Gastroesophageal sphincter (tissue), 4 donors: ENCODE data around the gene CYP26C1. TPM values are rescaled to one million over a fixed set of nuclear protein-coding genes. Genes with fewer than 3 reads are reported as not detected.
A peak's percentile ranks its signal among the peaks of the same experiment; 100 is the strongest.

Source experiments
- ATAC-seq: fragments of 150-250 bp; one replicate; pipeline ENCODE4 v1.9.1; 2016; ENCODE audit warnings: mild to moderate bottlenecking, moderate library complexity
- H3K27ac ChIP-seq, 4 donors: fragments of 200-600 bp; sonication (generic) in 3 of 4; 1 replicate in 3 of 4; 2 replicates in 1 of 4; pipeline ENCODE4 v1.5.1; 2016 to 2019
- H3K27me3 ChIP-seq: fragments of 200-600 bp; sonication (generic); one replicate; pipeline ENCODE4 v1.5.1; 2019
- H3K36me3 ChIP-seq, 2 donors: fragments of 200-600 bp; sonication (generic); one replicate each; pipeline ENCODE4 v1.5.1; 2019; ENCODE audit warnings: control low read depth in 1 of 2
- H3K4me1 ChIP-seq, 3 donors: fragments of 200-600 bp; sonication (generic); 1 replicate in 2 of 3; 2 replicates in 1 of 3; pipeline ENCODE4 v1.5.1; 2016 to 2019; ENCODE audit warnings: control low read depth in 2 of 3
- H3K4me3 ChIP-seq, 2 donors: fragments of 200-600 bp; sonication (generic); one replicate each; pipeline ENCODE4 v1.5.1; 2019; ENCODE audit warnings: mild to moderate bottlenecking in 1 of 2, moderate library complexity in 1 of 2
- H3K9me3 ChIP-seq, 3 donors: fragments of 200-600 bp; sonication (generic); one replicate each; pipeline ENCODE4 v1.5.1; 2017 to 2019; ENCODE audit warnings: control low read depth in 2 of 3
- EP300 ChIP-seq: sonication (generic); formaldehyde crosslinking; IDR thresholded peaks from one replicate; pipeline ENCODE4 v1.6.1; 2017; ENCODE audit warnings: antibody characterized with exemption, mild to moderate bottlenecking
- POLR2A ChIP-seq, 2 donors: fragments of 450-650 bp; IDR thresholded peaks; one replicate each; pipeline ENCODE4 v1.6.1; 2017; ENCODE audit warnings: antibody characterized with exemption in 2 of 2, mild to moderate bottlenecking in 2 of 2, moderate library complexity in 1 of 2
- POLR2AphosphoS5 ChIP-seq: sonication (generic); formaldehyde crosslinking; IDR thresholded peaks from one replicate; pipeline ENCODE4 v1.6.1; 2017; ENCODE audit warnings: antibody characterized with exemption
- WGBS, 2 donors: methylation state at CpG; one replicate each; pipeline ENCODE4 v1.1.5; 2018; ENCODE audit warnings: low coverage in 1 of 2; 5-methylcytosine and 5-hydroxymethylcytosine counted together
- total RNA-seq, 4 donors: library from RNA; depleted of rRNA; stranded (reverse); fragments of >200 nt; gene quantifications; one replicate each; pipeline ENCODE4 v1.1.0, GENCODE V29; 2016
- TF ChIP-seq, protein P1 (sequence below), 4 experiments: fragments of 200-600 bp in 2 of 4; fragments of 450-650 bp in 2 of 4; sonication (generic) in 1 of 4; IDR thresholded peaks; one replicate each; pipeline ENCODE4 v1.5.1; 2017 to 2019; ENCODE audit warnings: antibody characterized with exemption in 4 of 4, mild to moderate bottlenecking in 2 of 4, moderate library complexity in 2 of 4

Gene CYP26C1
- total RNA-seq, 4 donors from 2014 or later = 0.31 TPM; not detected in 3

DNA sequence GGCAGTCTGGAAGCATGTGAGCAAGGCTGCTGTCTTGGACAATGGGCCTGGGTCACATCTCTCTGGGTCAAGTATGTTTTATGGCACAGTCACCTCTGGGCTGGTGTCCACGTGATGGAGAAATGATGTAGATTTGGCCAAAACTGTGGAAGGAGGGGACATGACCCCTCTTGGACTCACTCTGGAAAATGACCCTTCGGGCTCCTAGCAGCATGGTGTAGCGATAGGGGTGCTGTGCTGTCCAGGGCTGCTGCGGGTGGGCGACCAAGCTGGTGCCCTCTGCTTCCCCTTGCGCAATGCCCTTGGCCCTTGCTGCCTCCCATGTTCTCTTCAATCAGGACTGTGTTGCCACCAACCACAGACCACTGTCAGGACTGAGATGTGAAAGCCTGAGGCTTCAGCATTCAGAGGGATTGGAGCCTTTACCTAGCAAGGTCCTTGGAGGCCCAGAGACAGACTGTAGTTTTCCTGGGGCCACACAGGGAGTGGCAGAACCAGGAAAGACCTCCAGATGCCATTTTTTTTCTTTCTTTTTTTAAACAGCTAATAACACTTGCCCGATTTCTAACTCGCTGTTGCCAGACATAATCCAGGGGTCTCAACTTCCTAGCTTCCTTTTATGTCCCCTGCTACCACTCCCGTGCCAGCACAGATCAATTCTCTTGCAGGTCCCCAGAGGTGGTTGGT, 19.2 kb downstream of the CYP26C1 start:
- no peak for TF ChIP-seq EP300
- Histone ChIP-seq H3K9me3 (no peaks in the 10 kb centered on the region), H3K4me3 (no peak overlapping the region), H3K4me1 (peaks cover 0 to 17% (median 4%) of the 10 kb centered on the region in 3 donors), H3K36me3 (no peaks in the 10 kb centered on the region), H3K27ac (no peak overlapping the region), H3K27me3 (peaks cover 62% of the 10 kb centered on the region)
- ATAC-seq = peak; percentile 7
- whole genome bisulfite sequencing, 2 donors = 42 to 48% methylated on average over 2 to 6 of the region's 9 CpGs

DNA sequence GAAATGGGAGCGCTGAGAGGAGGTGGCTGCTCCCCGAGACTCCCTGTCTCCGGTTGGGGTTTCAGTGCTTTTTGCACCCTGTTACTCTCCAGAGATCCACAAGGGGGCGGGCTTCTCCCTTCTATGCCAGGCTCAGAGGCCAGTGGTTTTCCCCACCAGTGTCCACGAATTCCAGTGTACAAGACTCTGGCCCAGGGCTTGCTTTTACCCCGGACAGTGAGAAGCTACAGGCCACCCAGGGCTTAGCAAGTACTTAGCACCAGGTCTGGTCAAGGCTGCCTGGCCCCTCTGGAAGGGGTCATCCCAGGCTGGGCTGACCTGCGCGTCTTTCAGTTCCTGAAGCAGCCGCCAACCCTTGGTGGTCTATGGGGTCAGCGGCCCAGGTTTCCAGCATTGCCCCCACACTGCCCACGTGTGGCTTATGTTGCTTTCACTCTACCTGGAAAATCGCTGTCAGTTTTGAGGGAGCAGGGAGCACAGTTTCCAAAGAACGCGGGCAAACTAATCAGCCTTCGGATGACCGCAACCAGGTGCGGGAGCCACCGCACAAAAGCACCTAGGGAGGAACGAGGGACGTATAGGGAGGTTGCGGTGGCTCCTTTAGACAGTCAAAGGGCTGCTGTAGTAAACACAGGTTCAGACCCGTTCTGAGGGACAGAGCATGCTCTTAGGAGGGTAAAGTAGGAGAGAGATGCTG, 19.9 kb downstream of the CYP26C1 start:
- Histone ChIP-seq H3K4me1 (peaks cover 0 to 11% (median 0%) of the 10 kb centered on the region in 3 donors), H3K27ac (no peak overlapping the region), H3K9me3 (no peaks in the 10 kb centered on the region), H3K27me3 (peaks cover 55% of the 10 kb centered on the region), H3K36me3 (no peaks in the 10 kb centered on the region), H3K4me3 (no peak overlapping the region)
- TF ChIP-seq POLR2A (IDR thresholded peaks at IDR 0.05) = no peak
- no peak for TF ChIP-seq EP300
- TF ChIP-seq, protein P1, sequence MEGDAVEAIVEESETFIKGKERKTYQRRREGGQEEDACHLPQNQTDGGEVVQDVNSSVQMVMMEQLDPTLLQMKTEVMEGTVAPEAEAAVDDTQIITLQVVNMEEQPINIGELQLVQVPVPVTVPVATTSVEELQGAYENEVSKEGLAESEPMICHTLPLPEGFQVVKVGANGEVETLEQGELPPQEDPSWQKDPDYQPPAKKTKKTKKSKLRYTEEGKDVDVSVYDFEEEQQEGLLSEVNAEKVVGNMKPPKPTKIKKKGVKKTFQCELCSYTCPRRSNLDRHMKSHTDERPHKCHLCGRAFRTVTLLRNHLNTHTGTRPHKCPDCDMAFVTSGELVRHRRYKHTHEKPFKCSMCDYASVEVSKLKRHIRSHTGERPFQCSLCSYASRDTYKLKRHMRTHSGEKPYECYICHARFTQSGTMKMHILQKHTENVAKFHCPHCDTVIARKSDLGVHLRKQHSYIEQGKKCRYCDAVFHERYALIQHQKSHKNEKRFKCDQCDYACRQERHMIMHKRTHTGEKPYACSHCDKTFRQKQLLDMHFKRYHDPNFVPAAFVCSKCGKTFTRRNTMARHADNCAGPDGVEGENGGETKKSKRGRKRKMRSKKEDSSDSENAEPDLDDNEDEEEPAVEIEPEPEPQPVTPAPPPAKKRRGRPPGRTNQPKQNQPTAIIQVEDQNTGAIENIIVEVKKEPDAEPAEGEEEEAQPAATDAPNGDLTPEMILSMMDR (IDR thresholded peaks at IDR 0.05) = peak in 3 of 4 experiments; percentile 64 to 83 (median 69)
- no peak for TF ChIP-seq POLR2AphosphoS5
- ATAC-seq = peak; percentile 62
- 28 to 63% methylated on average over 3 to 4 of the region's 22 CpGs for WGBS, 2 donors

DNA sequence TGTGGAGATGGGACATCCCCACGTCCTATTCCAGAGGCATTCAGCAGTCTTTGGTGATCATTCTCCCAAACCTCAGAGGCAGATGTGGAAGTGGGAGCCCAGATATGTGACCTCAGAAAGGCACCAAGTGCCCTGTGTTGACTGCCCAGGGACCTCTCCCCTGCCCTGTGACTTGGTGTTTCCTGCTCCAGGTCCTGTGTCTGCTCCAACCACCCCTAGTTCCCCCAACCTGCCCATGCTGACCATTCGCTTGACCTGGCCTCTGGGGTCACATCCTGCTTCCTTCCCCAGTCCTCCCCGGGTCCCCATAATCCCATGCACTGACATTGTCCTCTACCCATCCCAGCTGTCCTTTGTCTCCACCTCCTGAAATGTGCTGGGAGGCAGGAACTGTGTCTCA, 20.7 kb downstream of the CYP26C1 start:
- Histone ChIP-seq H3K27ac (no peak overlapping the region), H3K4me1 (peaks cover 0 to 10% (median 0%) of the 10 kb centered on the region in 3 donors), H3K36me3 (no peaks in the 10 kb centered on the region), H3K27me3 (peaks cover 46% of the 10 kb centered on the region), H3K4me3 (no peak overlapping the region), H3K9me3 (no peaks in the 10 kb centered on the region)
- no peak for TF ChIP-seq POLR2A (IDR thresholded peaks at IDR 0.05)
- TF ChIP-seq, protein P1 (IDR thresholded peaks at IDR 0.05) = no peak
- no peak for TF ChIP-seq EP300
- no peak for TF ChIP-seq POLR2AphosphoS5
- WGBS, 2 donors = 50 to 56% methylated on average over 3 of the region's 3 CpGs
- no peak for ATAC-seq

DNA sequence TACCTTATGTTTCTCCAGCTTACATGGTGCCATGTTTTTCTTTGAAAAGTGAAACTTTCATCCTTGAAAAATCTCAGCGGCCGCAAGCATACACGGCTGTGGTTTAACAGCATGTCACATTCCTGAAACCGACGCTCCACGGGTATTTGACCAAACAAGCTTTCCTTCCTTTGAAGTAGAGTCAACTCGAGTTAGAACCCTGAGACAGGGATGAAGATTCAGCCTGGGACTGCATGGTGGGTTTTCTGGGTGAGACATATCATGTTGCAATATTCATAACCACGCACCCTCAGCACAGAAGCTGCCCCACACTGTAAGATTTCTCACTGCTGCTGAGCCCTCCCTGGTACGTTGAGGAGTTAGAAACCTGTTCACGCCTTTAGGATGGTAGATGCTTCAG, 21.2 kb downstream of the CYP26C1 start:
- Histone ChIP-seq H3K9me3 (no peaks in the 10 kb centered on the region), H3K27me3 (peaks cover 44% of the 10 kb centered on the region), H3K4me3 (no peak overlapping the region), H3K4me1 (peaks cover 0 to 10% (median 0%) of the 10 kb centered on the region in 3 donors), H3K36me3 (no peaks in the 10 kb centered on the region), H3K27ac (no peak overlapping the region)
- TF ChIP-seq, protein P1 (IDR thresholded peaks at IDR 0.05) = no peak
- TF ChIP-seq EP300 (no peak), POLR2AphosphoS5 (no peak), POLR2A (IDR thresholded peaks at IDR 0.05) (no peak)
- no peak for ATAC-seq
- 57 to 61% methylated on average over 8 to 10 of the region's 10 CpGs for WGBS, 2 donors

DNA sequence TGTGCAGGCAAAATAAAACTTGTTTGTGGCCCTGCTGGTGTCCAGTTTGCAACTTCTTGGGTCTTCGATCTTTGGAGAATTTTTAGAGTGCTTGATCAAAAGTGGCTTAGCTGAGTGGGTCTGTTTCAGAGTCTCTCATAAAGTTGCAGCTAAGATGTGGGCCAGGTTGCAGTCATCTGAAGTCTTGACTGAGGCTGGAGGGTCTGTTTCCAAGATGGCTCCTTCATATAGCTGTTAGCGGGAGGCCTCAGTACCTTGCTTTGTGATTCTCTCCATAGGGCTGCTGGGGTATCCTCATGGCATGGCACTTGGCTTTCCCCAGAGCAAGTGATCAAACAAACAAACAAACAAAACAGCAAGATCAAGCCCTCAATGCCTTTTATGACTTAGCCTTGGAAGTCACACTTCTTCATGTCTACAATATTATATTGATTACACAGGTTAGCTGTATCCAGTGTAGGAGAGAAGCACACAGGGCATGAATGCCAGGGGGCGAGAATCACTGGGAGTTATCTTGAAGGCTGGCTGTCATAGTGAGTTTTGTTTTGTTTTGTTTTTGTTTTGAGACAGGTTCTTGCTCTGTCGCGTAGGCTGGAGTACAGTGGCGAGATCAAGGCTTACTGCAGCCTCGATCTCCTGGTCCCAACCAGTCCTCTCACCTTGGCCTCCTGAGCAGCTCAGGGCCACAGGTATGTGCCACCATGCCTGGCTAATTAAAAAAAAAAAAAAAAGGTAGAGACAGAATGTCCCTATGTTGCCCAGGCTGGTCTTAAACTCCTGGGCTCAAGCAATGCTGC, 23.3 kb downstream of the CYP26C1 start:
- H3K4me3 ChIP-seq = no peak overlapping the region
- WGBS, 2 donors = 80 to 90% methylated on average over 6 of the region's 7 CpGs
- TF ChIP-seq, protein P1 (IDR thresholded peaks at IDR 0.05) = no peak
- TF ChIP-seq POLR2AphosphoS5 (no peak), EP300 (no peak), POLR2A (IDR thresholded peaks at IDR 0.05) (no peak)
- H3K27ac ChIP-seq = no peak overlapping the region
- H3K9me3 ChIP-seq = no peaks in the 10 kb centered on the region
- H3K36me3 ChIP-seq = no peaks in the 10 kb centered on the region
- H3K27me3 ChIP-seq = peaks cover 28% of the 10 kb centered on the region
- ATAC-seq = no peak
- H3K4me1 ChIP-seq = peaks cover 0 to 10% (median 0%) of the 10 kb centered on the region in 3 donors
